GM19043 (cell line): ENCODE results near the gene GRIN1.
"Not testable (repeated sequence)": the region's sequence is repeated elsewhere in the genome, so short reads cannot be mapped to it uniquely, and the experiment has no call there.

Source experiments
- ATAC-seq: cut with Tn5 transposase; IDR thresholded peaks from one replicate; pipeline ENCODE4 v1.9.1; 2021; ENCODE audit warnings: low read depth; ENCODE audit not compliant: unreplicated experiment

The GRIN1 gene

DNA sequence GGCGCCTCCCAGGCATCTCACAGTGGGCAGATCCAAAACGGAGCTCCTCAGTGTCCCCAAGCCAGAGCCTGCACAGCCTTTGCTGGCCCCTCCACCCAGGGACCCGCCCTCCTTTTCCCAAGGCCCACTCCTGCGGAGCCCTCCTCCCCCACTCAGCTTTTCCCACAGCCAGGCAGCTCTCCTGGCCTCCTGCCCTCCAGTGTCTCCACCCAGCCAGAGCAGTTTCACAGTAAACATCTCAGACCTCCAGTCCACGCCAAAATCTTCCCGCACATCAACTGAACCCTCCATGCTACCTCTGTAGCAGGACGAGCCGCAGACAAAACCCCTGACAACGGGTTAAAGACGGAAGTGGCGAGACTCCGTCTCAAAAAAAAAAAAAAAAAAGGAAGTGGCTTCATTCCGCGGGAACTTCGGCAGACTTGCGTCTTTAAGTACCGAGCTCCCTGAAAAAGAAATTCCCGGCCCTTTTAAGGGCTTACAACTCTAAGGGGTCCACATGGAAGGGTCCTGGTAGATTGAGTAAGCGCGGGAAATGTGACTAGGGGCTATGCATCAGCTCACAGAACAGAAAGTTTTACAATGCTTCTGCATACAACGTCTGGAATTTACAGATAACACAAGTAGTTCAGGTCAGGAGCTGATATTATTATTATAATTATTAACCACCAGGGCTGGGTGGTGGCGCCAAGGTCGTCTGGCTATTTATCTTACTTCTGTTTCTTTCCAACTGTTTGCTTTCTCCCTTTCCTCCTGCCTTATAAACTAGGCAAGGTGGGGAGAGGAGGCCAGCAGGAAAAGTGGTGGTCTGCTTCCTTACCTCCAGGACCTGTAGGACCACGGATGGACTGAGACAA lies 11.4 kb upstream of the GRIN1 start:
- ATAC-seq, result no peak

DNA sequence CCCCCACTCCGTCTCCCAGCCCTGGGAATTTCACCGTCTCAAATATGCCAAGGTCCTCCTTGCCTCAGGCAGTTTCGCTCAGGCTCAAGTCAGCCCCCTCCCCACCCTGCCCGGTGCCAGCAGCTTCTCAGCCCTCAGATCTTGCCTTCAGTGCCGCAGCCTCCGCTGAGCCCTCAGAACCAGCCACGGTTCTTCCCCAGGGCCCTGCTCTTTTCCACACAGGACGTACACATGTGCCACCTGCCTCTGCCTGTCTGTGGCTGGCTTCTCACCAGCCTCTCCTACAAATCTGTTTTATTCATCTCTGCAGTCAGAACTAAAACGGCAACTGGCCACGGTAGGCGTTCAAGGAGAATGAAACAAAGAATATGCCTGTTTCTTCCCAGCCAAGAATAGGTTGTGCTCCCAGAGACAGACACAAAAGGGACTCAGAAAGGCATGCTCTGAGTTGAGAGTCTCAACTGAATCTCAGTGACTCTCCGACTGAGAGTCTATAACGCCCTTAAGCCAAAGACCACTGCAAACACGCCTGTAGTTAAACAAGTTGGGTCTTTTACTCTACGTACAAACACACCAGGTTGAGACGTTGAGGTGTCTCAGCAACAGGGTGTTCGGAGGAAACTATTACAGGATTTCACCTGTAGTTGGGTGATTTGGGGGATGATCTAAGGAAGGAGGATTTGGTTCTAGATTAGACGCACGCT lies 10.6 kb upstream of the GRIN1 start:
- ATAC-seq, result no peak

DNA sequence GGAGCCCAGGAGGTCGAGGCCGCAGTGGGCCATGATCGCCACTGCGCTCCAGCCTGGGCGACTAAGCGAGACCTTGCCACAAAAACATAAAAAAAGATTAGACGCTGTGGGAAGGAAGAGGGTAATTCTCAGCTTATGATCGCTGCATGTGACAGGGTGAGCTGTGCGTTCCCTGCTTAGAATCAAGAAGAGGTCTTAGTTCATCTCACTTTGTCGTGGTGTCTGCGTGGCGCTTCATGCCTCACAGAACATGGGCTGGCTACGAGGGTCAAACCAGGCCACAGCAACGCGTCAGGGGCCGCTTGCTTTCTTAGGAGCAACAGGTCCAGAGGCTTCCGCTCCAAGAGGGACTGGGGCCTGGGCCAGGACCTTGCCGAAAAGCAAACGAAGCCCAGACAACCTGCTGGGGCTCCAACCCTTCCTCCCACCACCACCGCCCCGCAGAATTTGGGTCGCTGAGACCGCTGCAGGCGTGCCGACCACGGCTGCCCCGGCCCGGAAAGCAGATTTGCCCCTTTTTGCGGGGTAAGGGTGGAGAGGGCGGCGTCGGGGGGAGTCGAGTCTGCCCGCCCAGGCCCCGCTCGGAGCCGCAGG lies 10.0 kb upstream of the GRIN1 start:
- no peak for ATAC-seq

DNA sequence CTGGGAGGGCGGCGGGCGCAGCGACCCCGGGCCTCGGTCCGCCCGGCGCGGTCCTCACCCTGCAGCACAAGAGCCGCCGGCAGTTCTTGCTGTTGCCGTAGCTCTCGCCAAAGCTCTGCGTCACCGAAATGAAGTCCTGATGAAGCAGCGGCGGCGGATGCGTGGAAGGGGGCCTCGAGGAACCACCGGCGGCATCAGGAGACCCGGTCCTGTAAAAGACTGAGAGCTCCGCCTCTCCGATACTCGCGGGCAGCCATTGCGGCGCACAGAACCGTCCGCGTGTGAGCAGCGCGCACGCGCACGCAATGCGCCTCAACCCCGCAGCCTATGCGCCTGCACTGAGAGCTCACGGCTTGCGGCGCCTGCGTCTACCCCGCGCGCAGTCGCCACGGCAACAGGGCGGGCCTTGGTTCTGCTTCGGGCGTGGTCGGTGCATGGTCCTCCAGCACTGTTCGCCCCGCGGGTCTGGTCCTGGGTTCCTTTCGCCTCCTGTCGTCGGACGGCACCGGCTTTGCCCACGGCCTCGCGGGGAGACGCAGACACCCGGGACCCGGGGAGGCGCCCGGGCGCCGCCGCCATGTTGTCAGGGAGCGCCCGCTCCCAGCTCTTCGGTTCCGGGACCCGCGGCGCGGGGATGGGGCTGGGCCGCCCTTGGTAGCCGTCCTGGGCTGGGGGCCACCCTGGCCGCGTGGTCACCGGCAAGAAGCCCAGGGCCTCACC lies 9.3 kb upstream of the GRIN1 start:
- ATAC-seq, result peak; percentile 83

DNA sequence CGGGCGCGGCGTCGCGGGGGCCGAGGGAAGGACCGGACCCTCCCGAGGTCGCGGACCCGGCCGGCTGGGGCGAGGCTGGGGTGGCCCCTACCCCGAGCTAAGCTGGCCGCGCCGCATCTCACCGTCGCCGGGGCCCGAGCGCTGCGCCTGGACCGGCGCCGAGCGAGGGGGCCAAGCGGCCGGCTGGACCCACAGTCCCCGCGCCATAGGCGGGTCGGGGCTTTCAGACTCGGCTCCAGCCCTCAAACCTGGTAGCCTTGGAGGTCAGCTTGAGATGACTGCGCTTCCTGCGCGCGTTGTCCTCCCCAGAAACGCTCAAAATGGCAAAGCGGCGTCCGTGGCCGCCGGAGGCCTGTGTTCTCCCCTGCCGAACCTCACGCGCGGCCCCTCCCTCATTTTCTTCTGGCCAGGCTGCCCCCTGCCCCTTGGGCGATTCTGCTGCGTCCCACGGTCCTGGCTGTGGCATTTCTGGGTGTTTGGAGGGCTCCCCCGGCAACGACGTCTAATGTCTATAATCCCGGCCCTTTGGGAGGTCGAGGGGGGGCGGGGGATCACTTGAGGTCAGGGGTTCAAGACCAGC lies 8.7 kb upstream of the GRIN1 start:
- no peak for ATAC-seq

DNA sequence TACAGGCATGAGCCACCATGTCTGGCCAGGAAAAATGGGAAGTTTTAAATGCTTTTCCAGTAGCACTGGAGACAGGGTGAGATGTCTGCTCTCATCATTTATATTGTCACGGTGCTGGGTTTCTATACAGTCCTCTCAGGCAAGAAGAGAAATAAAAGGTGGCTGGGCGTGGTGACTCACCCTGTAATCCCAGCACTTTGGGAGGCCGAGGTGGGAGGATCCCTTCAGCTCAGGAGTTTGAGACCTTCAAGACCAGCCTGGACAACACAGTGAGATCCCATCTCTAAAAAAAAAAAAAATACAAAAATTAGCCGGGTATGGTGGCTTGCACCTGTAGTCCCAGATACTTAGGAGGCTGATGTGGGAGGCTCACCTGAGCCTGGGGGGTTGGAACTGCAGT lies 4.8 kb upstream of the GRIN1 start:
- ATAC-seq, result no peak

DNA sequence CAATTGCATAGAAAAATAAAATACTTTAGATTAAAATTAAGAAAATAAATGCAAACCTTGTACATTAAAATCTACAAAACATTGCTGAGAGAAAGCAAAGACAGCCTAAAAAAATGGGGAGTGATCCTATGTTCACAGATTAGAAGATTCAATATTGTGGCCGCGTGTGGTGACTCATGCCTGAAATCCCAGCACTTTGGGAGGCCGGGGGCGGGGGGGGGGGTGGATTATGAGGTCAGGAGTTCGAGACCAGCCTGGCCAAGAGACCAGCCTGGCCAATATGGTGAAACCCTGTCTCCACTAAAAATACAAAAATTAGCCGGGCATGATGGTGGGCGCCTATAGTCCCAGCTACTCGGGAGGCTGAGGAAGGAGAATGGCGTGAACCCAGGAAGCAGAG lies 3.8 kb upstream of the GRIN1 start:
- not testable (repeated sequence) for ATAC-seq

DNA sequence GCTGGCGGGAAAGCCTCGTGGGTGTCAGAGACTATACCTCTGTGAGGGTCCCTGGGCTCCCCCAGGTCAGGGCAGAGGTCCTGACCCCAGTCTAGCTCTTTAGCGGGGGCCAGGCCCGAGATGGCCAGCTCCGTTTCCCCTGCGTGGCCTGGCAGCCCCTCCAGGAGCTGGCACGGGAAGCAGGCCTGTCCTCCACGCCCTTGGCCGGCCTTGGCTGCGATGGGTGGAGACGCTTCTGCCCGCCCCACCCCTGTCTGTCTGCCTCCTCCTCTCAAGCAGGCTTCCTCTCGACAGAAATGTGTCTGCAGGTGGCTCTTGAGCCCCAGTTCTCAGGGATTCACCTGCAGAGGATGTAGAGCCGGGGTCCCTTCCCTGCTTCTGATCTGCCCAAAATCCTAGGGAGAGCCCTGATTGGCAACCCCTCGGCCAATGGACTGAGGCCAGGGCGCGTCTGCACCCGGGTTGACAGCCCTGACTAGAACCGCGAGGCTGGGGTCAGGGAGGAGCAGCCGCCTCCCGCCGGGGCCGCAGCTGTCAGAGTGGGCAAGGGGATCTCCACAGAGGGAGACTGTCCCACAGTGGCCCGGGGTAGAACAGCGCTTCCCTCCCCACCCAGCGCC lies 2.6 kb upstream of the GRIN1 start:
- no peak for ATAC-seq

DNA sequence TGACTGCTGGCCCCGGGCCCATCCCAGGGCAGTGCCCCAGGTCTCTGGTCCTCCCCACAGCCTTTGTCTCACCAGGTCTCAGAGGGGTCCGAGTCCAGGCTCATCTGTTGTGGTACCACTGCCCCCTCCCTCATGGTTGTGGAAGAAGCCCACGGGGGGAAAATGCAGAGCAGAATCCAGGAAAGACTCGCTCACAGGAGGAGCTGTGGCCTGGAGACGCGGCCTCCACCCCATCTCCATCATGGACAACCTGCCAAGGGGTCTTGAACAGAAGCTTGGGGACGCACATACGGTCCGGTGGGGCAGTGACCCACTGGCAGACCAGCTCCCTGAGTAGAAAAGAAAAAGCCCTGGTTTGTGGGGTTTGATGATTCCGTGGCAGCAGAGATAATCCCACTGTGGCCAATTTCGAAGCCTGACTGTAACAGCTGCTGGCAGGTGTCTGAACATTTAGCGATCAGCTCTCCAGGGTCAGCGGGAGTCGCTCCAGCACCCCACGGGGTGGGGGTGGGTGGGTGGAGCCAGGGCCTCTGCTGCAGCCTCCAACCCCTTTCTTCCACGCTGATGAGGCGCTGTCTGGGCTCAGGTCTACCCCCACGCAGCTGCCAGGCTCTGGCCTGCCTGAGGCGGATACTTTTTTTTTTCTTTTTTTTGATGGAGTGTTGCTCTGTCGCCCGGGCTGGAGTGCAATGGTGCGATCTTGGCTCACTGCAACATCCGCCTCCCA lies 1.9 kb upstream of the GRIN1 start:
- no peak for ATAC-seq

DNA sequence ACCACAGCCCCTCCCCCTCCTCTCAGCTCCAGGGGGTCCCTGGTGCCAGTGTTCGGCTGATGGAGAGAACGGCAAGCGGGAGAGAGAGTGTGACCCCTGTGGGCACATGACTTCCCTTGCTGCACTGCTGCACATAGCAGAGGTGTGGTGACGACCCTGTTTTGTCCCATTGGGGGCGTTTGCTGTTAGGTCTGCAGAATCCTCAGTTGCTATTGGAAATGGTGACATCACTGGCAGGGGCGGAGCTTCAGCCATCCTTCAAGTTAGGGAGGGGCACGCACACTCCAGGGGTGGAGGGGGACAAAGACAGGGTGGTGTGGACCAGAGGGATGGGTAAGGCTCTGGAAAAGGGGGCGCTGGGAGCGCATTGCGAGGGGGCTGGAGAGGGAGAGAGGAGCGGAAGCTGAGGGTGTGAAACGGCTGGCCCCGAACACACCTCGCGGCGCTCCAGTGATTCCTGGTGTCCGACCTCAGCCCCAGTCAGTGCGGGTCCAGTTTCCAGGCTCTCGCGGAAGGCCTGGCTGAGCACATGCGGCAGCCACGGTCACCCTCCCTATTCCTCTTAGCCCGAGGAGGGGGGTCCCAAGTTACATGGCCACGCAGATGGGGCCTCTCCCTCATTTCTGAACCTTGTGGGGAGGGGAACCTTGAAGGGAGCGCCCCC lies 764 bp upstream of the GRIN1 start:
- ATAC-seq, result no peak

DNA sequence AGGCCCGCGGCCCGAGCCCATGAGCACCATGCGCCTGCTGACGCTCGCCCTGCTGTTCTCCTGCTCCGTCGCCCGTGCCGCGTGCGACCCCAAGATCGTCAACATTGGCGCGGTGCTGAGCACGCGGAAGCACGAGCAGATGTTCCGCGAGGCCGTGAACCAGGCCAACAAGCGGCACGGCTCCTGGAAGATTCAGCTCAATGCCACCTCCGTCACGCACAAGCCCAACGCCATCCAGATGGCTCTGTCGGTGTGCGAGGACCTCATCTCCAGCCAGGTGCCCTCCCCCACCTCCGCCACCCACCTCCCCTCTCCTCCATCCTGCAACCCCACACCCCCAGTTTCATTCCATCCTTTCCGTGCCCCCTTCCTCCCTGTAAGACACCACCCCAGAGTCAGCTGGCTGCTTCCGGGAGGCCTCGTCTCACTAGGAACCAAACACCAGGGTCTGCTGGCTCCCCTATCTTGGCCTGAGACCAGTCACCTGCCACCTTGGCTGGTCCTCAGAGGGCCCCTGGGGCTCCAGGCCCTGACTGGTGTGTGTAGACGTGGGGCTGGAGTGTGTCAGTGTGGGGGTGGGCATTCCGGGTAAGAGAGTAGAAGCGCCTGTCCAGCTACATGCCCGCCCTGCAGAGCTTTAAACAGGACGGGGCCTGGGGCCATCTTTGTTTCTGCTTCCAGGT lies 655 bp downstream of the GRIN1 start:
- ATAC-seq, result no peak

DNA sequence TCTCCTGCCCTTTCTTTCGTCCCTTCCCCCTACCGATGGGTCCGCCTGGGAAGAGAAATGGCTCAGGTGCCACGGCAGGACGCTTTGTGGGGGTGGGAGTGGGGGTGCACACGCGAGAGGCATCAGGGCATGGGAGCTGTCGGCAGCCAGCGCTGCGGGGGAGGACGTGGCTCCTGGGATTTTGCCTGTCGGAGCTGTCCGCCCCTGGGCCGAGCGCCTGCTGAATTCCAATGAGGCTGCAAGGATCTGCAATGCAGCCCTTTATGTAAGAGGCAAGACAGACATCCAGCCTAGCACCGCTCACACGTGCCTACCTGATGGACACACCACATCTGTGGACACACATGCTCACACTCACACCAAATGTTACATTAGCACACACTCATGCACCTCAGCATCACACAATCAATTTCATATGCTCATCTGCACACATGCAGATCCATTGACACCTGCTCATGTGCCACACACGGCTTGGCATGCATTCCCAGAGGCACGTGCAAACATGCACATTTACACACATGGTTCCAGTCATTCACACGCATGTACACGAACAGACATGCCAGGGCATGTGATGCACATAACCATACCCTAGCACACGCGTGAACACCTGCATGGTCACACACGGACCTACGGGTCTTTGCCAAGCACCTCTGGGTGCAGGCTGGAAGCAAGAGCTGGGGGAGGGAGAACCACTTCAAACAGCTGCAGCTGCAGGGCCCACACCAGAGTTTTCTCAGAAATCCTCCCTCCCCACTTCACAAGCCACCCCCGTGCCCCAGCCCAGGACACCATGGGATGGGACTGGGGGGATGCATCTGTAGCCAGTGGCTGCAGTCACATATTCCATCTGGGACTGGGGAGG lies 1.4 kb downstream of the GRIN1 start:
- ATAC-seq, result no peak

DNA sequence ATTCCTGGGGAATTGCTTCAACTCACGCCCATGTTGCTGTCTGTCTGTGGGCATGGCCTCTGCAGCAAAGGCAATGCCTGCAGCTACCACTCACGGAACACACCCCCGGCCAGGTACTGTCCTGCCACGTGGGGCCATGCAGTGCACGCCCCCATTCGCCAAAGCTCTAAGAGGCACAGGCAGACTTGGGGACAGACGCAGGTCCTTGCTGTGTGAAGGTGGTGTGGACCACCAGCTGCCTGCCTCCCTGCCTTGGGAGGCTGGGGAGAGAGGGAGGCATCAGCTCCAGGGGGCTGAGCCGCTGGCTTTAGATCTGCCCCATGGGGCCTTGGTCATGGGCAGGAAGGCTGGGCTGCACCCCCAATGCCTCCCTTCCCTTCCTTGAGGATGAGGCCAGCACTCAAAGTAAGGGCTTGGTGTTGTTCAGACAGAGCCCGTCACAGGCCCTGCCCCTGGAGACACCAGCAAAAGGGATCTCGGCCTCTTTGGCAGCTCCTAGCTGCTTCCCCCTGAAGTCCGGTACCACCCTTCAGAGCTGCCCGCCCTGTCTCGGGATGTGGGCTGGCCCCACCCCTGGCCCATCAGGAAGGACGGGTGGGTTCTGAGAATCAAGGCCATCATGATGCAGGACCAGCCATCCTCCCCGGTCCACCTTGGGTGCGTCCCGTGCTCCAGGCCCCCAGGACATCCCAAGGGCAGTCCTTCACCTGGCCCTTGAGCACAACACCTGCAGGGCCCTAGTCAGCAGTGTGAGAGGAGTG lies 2.3 kb downstream of the GRIN1 start:
- ATAC-seq, result no peak

DNA sequence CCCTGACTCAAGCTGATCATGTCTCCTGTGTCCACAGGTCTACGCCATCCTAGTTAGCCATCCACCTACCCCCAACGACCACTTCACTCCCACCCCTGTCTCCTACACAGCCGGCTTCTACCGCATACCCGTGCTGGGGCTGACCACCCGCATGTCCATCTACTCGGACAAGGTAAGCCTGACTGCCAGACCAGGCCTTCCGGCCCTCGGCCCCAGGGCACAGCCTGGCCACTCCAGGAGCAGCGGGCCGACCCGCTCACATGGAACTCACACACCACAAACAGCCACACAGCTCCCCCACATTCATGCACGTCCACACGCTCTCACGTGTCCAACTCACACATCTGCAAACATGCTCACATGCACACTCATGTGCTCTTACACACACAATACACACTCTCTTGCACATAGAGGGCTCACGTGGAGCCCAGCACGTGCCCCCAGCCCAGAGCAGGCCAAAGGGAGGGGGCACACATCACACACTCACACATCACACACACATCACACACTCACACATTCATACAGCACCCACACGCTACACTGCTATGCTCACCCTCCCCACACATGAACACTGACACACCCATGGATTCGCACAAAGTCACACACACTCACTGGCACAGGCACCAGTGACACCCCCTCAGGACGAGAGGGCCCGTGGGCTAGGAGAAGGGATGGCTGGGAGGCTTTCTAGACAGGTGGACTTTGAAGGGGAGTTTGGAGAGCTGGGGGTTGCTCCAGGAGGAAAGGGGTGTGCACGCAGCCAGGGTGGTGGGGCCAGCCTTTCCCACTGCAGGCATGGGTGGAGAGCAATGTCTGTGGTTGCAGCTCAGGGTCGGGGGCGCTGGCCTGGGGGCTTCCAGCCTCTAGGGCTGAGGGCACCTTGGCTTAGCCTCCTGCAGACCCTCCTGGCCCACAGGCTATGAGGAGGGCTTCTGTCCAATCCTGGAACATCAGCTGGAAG lies 3.3 kb downstream of the GRIN1 start:
- no peak for ATAC-seq

DNA sequence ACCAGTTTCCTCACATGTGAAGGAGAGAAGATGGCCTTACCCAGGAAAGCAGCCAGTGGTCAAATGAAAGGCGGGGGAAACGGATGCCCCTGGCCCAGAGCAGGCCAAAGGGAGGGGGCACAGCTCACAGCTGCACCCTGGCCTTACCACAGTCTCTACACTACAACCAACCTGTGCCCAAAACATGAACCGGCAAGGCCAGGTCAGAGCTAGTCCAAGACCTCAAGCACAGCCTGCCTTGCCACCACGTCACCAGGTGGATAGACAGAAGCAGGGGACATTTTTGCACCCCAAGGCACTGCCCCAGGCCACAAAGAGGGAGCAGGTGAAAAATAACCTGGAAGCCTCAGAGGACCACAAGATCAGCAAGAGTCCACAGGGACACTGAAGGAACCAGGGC lies 4.5 kb downstream of the GRIN1 start:
- no peak for ATAC-seq
